ENCODE data around the gene STAC2.

STAC2 gene

DNA sequence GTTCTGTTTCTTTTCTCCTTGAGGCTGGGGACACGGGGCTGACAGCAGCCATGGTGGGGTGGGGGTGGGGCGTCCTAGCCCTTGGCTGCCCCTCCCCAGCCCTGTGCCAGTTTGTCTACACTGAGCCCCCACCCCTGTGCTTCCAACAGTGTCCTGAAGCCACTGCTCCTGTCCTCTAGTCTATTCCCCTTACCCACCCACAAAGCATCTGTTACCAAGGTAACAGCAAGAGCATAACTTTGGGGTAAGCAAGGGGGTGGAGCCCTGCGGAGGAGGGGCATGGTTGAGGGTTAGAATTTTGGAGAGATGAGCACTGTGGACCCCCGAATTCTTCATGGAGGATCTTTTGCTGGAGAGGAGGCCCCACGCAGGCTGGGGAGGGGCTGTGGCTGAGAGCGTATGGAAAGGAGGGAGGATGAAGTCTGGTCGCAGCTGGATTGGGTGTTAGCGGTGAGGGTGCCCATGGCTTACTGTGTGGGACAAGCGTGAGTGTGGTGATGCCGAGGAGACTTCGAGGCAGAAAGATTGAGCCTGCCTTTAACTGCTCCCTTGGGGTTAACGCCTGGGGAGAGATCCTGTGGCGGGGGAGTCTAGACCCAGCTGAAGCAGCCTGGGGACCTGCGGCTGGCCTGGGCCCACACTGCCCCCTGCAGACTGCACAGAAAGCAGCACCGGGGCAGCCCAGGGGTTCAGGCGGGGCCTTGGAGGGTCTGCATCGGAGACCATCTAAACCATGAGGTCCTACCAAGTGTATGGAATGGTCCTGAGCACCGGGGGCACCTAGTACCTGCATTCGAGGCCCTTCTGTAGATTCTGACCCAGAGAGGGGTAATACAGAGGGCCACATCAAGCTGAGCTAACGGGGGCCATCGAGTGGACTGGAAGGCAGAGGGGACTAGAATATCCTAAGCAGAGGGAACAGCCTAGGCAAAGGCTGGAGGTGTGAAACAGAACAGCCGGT is 6.1 kb upstream of the STAC2 start:
- DNase-seq (ENCODE audit: low read depth): peak; percentile 49

DNA sequence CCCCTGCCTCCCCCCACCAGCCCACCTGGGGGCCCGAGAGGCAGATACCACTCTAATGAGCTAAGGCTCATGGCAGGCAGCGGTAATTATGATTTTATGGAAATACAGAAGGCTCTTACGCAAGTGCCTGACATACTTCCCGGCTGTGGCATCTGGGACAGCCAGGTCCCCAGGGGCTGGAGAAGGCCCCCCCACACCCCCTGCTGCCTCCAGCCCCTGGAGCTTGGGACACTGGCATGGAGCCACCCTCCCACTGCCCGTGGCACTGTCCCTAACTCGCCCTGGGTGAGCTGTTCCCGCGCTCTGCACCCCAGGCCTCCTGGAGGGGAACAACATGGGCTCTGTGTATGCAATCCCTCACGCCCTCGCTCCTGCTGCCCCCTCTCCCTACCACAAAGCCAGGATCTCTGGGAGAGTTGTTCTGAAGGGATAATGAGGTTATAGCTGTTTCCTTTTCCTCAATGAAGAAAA is 5.4 kb upstream of the STAC2 start:
- DNase-seq (ENCODE audit: low read depth): no peak

DNA sequence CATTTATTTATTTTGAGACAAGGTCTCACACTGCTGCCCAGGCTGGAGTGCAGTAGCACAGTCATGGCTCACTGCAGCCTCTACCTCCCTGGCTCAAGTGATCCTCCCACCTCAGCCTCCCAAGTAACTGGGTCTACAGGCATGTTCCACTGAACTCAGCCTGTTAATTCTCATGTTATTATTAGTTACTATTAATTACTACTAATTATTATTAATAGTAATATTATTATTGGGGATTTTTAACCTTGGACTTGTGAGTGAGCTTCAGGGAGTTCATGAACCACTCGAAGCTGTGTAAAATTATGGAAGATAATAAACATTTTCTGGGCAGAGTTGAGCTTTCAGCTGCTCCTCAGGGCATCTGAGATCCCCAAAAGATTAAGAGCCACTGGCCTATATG is 4.6 kb upstream of the STAC2 start:
- DNase-seq (ENCODE audit: low read depth): no peak

- no peak for DNase-seq (ENCODE audit: low read depth)
Observed at GRCh38 chr17:39229274-39229913, 3.6 kb upstream of the STAC2 start.

DNA sequence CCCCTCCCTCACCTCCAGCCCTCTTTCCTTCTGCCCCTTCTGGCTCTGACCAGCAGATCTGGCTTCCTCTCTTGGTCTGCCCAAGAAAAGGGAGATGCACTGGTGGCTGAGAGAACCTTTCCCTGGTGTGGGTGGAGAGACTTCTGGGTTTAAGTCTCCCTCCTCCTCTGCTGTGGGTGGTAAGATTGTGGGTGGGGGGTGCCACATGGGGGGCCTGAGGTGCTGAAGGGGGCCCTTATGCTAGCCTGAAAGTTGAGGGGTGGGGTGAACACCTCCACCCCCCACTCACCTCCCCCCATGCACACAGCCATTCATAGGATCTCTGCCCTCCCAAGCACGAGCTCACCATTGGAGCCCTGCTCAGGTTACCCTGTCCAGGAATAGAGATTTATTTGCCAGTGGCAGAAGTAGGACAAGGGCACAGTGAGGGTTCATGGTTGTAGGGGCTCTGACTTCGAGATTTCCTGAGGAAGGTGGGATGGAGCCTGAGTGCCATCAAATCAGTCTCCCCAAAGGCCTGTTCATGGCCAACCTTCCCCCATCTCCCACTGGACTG is 1.7 kb upstream of the STAC2 start:
- DNase-seq (ENCODE audit: low read depth): no peak

DNA sequence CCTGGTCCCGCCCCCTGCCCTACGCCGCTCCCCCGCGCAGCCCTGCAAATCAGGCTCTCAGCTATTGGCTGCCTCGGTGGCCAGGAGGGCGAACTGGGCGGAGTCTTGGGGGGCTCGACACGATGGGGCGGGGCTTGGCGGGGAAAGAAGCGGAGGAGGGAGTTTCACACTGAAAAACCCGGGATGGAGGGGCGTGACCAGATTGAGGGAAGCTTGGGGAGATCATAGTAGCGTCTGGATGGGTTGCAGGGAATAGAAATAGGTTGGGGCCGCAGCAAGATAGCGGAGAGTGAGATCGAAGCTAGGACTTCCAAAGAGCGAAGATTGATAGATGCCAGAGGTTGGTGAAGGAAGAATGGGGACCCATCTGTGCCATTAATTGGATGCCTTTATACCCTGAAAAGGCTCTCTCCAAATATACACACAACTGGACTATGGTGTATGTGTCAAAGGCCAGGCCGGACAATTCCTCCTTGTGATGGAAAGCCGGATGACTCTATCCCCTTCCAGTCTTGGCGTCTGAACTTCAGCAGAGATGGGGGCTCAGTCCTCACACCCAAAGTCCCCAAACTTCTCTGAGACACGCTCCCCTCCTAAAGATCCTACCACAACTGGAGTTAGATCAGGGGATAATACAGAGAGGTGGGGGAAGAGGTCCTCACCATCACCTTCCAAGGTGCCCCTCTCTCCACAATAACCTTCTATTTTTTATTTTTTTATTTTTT is 376 bp upstream of the STAC2 start:
- peak; percentile 44 for DNase-seq (ENCODE audit: low read depth)

GRCh38 chr17:39224778-39225307 is 902 bp downstream of the STAC2 start:
- DNase-seq (ENCODE audit: low read depth): no peak

DNA sequence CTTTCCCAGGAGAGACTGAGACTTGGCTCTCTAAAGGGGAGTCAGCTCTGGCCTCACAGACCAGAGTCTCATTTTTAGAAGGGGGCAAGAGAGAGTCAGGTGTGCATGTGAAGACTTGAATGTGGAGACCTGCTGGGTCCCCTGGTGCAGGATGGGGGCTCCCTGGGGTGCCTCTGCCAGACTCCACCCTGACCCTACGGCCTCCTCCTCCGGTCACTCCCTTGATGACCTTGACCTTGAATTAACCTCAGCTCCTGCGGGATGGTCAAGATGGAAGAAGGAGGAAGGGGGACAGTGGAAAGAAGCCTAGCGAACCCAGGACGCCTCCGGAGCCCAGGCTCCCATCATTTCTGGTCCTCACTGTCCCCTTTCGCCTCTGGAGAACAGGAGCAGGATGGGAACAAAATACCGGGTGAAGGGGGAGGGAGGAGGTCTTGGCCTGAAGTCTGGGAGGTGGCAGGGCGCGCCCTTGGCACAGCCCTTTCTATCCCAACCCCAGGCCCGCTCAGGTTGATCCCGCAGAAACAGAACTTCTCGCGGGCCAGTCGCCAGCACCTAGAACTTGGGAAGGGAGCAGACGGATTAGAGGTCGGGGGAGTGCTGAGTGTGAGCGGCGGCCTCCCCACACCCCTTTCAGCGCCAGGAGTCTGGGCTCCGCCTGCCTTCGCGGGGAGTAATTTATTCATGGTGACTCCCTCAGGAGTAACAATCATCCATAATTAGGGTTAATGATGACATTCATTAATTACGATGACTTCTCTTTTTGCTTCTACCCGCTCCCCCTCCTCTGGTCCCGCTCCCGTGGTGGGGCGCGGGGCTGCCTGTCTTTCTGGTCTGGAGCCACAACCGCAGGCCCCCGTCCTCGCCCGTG is 1.6 kb downstream of the STAC2 start:
- DNase-seq (ENCODE audit: low read depth): no peak

- no peak for DNase-seq (ENCODE audit: low read depth)
Observed at GRCh38 chr17:39222866-39223834, 2.6 kb downstream of the STAC2 start.

GRCh38 chr17:39222151-39222550 is 3.6 kb downstream of the STAC2 start:
- DNase-seq (ENCODE audit: low read depth): no peak

GRCh38 chr17:39221572-39221971 is 4.2 kb downstream of the STAC2 start:
- no peak for DNase-seq (ENCODE audit: low read depth)

GRCh38 chr17:39219647-39220154 is 6.0 kb downstream of the STAC2 start:
- DNase-seq (ENCODE audit: low read depth): no peak

DNA sequence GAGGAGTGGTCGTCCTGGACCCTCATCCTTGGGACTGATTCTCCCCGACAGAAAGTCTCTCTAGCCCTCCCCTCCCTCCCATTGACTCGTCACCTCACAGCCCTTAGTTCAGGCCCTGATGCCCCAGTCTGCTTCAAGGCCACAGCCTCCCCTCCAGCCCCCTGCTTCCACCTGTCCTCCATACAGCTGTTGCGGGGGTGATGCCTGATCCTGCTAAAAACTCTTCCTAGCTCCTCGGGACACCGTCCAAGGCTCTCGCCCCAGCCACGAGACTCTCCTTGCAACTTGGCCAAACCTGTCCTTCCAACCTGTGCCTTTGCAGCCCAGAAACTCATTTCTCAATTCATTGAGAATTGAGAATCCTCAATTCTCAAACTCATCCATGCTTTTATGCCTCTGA is 6.8 kb downstream of the STAC2 start:
- DNase-seq (ENCODE audit: low read depth): no peak

- DNase-seq (ENCODE audit: low read depth): no peak
Observed at GRCh38 chr17:39217734-39218369, 7.9 kb downstream of the STAC2 start.

DNA sequence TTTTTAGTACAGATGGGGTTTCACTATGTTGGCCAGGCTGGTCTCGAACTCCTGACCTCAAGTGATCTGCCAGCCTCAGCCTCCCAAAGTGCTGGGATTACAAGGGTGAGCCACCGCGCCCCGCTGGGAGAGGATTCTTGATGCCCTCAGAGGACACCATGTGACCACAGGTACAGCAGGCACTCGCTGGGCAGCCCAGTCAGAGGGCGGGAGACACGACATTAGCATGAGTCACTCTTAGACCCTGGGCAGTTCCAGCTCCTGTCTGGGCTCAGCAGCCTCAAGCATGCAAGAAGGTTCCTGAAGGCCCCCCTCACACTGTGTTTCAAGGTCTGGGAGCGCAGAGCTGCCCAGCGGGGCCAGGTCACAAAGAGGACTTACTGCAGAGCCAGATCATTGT is 11.9 kb downstream of the STAC2 start:
- DNase-seq (ENCODE audit: low read depth): no peak

DNA sequence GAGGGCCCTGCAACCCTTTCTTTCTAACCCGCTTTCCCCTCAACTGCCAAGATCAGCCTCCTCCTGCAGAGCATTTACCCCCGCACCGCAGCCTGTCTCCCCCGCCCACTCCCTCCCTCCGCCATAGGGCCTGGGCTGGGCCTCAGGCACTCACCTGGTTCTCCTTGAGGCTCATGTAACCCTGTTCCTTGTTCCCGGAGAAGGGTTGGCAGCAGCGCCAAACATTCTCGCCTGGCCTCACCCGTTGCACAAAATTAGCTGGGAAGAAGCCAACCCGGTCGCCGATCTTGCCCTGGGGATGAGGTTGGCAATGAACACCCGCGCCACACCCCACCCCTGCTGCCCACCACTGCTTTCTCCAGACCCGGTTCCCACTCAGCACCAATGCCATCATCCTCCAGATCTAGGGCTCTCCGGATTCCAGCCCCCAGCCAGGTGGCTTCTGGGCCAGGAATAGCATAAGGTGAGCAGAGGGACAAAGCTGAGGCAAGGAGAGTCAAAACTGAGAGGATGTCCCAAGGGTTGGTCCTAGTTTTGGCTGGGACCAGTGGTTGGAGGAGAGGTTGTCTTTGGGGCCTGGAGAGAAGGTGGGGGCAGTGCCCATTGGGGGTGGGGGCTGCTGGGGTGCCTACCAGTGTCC is 12.8 kb downstream of the STAC2 start:
- DNase-seq (ENCODE audit: low read depth): no peak

DNA sequence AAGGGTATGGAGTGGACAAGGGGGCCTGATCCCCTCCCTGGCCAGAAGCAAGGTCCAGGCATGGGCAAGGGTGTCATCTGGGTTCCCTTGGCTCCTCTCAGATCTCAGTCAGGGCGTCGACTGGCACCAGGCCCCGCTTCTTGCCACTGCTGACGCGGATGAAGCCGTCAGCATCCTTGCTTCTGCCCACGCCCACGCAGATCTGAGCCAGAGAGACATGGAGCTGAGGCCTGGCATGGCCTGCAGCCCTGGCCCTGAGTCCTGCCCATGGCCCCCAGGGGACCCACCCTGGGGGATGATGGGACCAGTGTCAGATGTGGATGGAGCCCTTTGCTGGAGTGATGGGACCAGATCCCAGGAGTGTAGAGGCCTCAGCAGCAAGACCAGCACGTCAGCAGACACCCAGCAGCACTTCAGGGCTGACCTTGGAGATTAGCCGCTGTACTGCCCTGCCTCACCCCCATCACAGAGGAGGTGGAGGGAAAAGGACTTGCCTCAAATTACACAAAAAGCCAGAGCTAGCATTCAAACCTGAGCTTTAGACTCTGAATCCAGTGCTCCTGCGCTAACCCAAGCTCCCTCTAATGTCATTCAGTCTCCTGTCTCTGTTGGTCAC is 13.4 kb downstream of the STAC2 start:
- DNase-seq (ENCODE audit: low read depth): no peak

DNA sequence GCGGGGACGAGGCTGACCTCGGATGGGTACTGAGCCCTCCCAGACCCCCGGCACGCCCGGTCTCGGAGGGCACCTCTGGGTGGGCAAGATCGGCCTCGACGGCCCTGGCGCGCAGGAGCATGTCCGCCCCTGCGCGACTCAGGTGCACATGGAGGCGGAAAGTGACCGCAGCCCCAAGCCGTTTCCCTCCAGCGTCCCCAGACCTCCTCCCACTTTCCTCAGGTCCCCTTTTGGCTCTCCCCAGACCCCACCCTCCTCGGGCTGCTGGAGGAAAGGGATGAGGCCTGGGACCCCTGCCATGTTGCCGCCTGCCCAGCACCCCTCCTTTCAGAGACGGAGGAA is 15.7 kb downstream of the STAC2 start:
- DNase-seq (ENCODE audit: low read depth): no peak
